Uterine smooth muscle cell (primary cell): ENCODE results near the gene UPK1B. TPM values are rescaled to one million over a fixed set of nuclear protein-coding genes. Genes with fewer than 3 reads are reported as not detected.

ENCODE experiments used
- total RNA-seq: library from RNA; depleted of rRNA; stranded (reverse); fragments of >200 nt; gene quantifications from 2 replicates; pipeline ENCODE4 v1.2.3, GENCODE V29; 2014

UPK1B gene
- total RNA-seq, result not detected in 2 replicates

DNA sequence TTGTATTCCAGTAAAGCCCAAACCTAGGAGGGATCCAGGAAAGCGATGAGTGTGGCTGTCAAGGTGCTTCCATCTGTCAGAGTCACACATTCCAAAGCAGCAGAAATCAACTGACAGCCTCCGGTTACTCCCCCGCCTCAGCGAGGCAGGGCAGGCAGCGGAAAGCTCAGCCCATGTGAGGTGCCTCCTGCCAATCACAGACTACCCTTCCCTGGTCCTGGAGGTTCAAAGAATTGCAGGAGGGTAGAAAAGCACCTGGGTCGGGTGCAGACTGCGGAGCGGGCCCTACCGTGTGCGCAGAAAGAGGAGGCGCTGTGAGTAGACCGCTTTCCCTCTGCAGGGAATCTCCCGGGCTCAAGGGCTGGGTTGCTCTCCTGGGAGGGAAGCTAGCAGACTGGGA is at the start of gene UPK1B:
Gene UPK1B (plus strand): TSS at position 274 of the 400 bp plus-strand sequence. CDS start 13,144 bp downstream, outside the sequence.

GRCh38 chr3:119145500-119146167 is 27.8 kb upstream of the UPK1B start, which contains the start of gene TEX55:
TSS of gene TEX55 (plus strand) at chr3:119146165. CDS start at chr3:119146190, 25 bp downstream.

GRCh38 chr3:119240591-119241434 is 67.4 kb downstream of the UPK1B start, which contains the start of gene B4GALT4:
TSS of gene B4GALT4 (minus strand) at chr3:119240878. CDS start at chr3:119230099, 10,779 bp downstream.

Other genes with a start within 250 kb of the UPK1B start
- 0.37 TPM in 1 of 2 replicates, not detected in the other for gene IGSF11, start 138.8 kb upstream of the UPK1B start, total RNA-seq
- gene TEX55, start 27.4 kb upstream of the UPK1B start, total RNA-seq, result not detected in 2 replicates
- 36.0 and 42.1 TPM in 2 replicates for gene B4GALT4, start 67.3 kb downstream of the UPK1B start, total RNA-seq
- gene ARHGAP31, start 120.8 kb downstream of the UPK1B start, total RNA-seq, result 5.1 and 5.8 TPM in 2 replicates